Superior temporal gyrus (tissue), 1 donor: ENCODE data around the gene CDKL1.
"Not testable (repeated sequence)": the region's sequence is repeated elsewhere in the genome, so short reads cannot be mapped to it uniquely, and the experiment has no call there.

ENCODE experiments used
- DNase-seq: peaks from one replicate; pipeline ENCODE4 v3.0.0-alpha.2; 2016; ENCODE audit errors: extremely low spot score

CDKL1 gene

GRCh38 chr14:50333014-50333509, 63.6 kb downstream of the CDKL1 start:
- no peak for DNase-seq

GRCh38 chr14:50331596-50331995, 65.1 kb downstream of the CDKL1 start:
- no peak for DNase-seq

GRCh38 chr14:50321009-50321660, 75.5 kb downstream of the CDKL1 start:
- peak; percentile 95 for DNase-seq

GRCh38 chr14:50320283-50320682, 76.4 kb downstream of the CDKL1 start:
- DNase-seq = peak; percentile 27

GRCh38 chr14:50319721-50320120, 77.0 kb downstream of the CDKL1 start:
- peak; percentile 4 for DNase-seq

GRCh38 chr14:50319293-50319692, 77.4 kb downstream of the CDKL1 start:
- no peak for DNase-seq

- peak; percentile 82 for DNase-seq
These were observed 78.6 kb downstream of the CDKL1 start for GRCh38 chr14:50318031-50318626.

GRCh38 chr14:50314098-50314497, 82.6 kb downstream of the CDKL1 start:
- not testable (repeated sequence) for DNase-seq

GRCh38 chr14:50312734-50313054, 84.0 kb downstream of the CDKL1 start:
- no peak for DNase-seq

- DNase-seq = peak; percentile 96
These were observed 84.5 kb downstream of the CDKL1 start, which contains the start of the genes DMAC2L and L2HGDH for GRCh38 chr14:50311972-50312733. Gene DMAC2L (plus strand): TSS chr14:50312324. CDS start chr14:50321488, 9,164 bp downstream. Gene L2HGDH (minus strand): TSS chr14:50312229. CDS start chr14:50312150, 79 bp downstream.

- DNase-seq = peak; percentile 51
These were observed 85.2 kb downstream of the CDKL1 start for GRCh38 chr14:50311337-50311971.

- DNase-seq = no peak
These were observed 86.2 kb downstream of the CDKL1 start for GRCh38 chr14:50310445-50310844.

GRCh38 chr14:50308363-50308915, 88.2 kb downstream of the CDKL1 start:
- no peak for DNase-seq

- peak; percentile 54 for DNase-seq
These were observed 92.8 kb downstream of the CDKL1 start for GRCh38 chr14:50303744-50304471.

- DNase-seq = no peak
These were observed 94.8 kb downstream of the CDKL1 start for GRCh38 chr14:50301914-50302313.

- DNase-seq = no peak
These were observed 97.1 kb downstream of the CDKL1 start for GRCh38 chr14:50299585-50299984.

- DNase-seq = no peak
These were observed 106.4 kb downstream of the CDKL1 start for GRCh38 chr14:50290306-50290705.

GRCh38 chr14:50288146-50288545, 108.5 kb downstream of the CDKL1 start:
- no peak for DNase-seq

- no peak for DNase-seq
These were observed 110.8 kb downstream of the CDKL1 start for GRCh38 chr14:50285861-50286260.
